Sigmoid colon (tissue), 7 donors: Measurements from ENCODE around the gene CACNG6. TPM values are rescaled to one million over a fixed set of nuclear protein-coding genes. Genes with fewer than 3 reads are reported as not detected.

ENCODE experiments used
- DNase-seq: peaks from one replicate; pipeline ENCODE4 v3.0.0-alpha.2; 2019
- H3K27ac ChIP-seq, 4 donors: fragments of 200-600 bp; sonication (generic); one replicate each; pipeline ENCODE4 v1.5.1; 2016 to 2019; ENCODE audit warnings: mild to moderate bottlenecking in 1 of 4
- H3K27me3 ChIP-seq, 3 donors: fragments of 200-600 bp; sonication (generic); one replicate each; pipeline ENCODE4 v1.5.1; 2019; ENCODE audit warnings: mild to moderate bottlenecking in 1 of 3
- H3K36me3 ChIP-seq, 4 donors: fragments of 200-600 bp; sonication (generic); one replicate each; pipeline ENCODE4 v1.5.1; 2016 to 2019
- H3K4me1 ChIP-seq, 4 donors: fragments of 200-600 bp; sonication (generic); one replicate each; pipeline ENCODE4 v1.5.1; 2017 to 2019
- H3K4me3 ChIP-seq, 4 donors: fragments of 200-600 bp; sonication (generic); one replicate each; pipeline ENCODE4 v1.5.1; 2017 to 2019; ENCODE audit warnings: mild to moderate bottlenecking in 2 of 4, moderate library complexity in 1 of 4
- H3K9me3 ChIP-seq, 4 donors: fragments of 200-600 bp in 3 of 4; sonication (generic) in 3 of 4; one replicate each; pipeline versions ENCODE4 v1.5.1 to v1.6.1; 2013 to 2019
- CTCF ChIP-seq, 4 experiments: fragments of 450-650 bp in 3 of 4; fragments of 200-600 bp in 1 of 4; IDR thresholded peaks; one replicate each; pipeline ENCODE4 v1.5.1; 2016 to 2019; ENCODE audit warnings: antibody characterized with exemption in 4 of 4, mild to moderate bottlenecking in 3 of 4, moderate library complexity in 2 of 4
- EP300 ChIP-seq, 4 donors: sonication (generic); formaldehyde crosslinking; IDR thresholded peaks; one replicate each; pipeline ENCODE4 v1.6.1; 2017; ENCODE audit warnings: antibody characterized with exemption in 4 of 4
- POLR2A ChIP-seq, 2 donors: fragments of 450-650 bp; IDR thresholded peaks; one replicate each; pipeline ENCODE4 v1.6.1; 2016; ENCODE audit warnings: antibody characterized with exemption in 2 of 2, mild to moderate bottlenecking in 2 of 2, moderate library complexity in 2 of 2
- POLR2AphosphoS5 ChIP-seq, 4 donors: sonication (generic); formaldehyde crosslinking; IDR thresholded peaks; one replicate each; pipeline ENCODE4 v1.6.1; 2017; ENCODE audit warnings: antibody characterized with exemption in 4 of 4
- WGBS, 2 donors: extraction: QIAGEN DNeasy Blood & Tissue Kit; methylation state at CpG; one replicate each; pipeline ENCODE4 v1.1.7; 2013; 5-methylcytosine and 5-hydroxymethylcytosine counted together
- intact Hi-C: fragments of 100-400 bp; cut with DNase I; formaldehyde crosslinking; loops from one replicate; pipeline ENCODE4 v1.15.1; 2023
- polyA plus RNA-seq, 3 donors: library from polyadenylated mRNA; stranded (reverse); fragments of 200-250 nt; gene quantifications; one replicate each; pipeline ENCODE4 v1.2.3, GENCODE V29; 2013
- total RNA-seq, 4 donors: library from RNA; depleted of rRNA; stranded (reverse); fragments of >200 nt; gene quantifications; one replicate each; pipeline ENCODE4 v1.1.0, GENCODE V29; 2016
- donor health status: healthy with polysubstance abuse.
- donor health status: Bipolar disorder and iron deficiency.
- donor health status: healthy.

Gene CACNG6
- total and polyA plus RNA-seq, 7 donors, result not detected

GRCh38 chr19:53962887-53963431 is 28.5 kb upstream of the CACNG6 start, which contains the start of gene CACNG8:
TSS of gene CACNG8 (plus strand) at chr19:53962937.
- Histone ChIP-seq H3K27me3 (peaks cover 17 to 94% (median 59%) of the 10 kb centered on the region in 3 donors), H3K27ac (no peak within 1 kb of the TSS), H3K9me3 (no peaks in the 10 kb centered on the region), H3K36me3 (no peaks in the 10 kb centered on the region), H3K4me3 (no peak within 1 kb of the TSS), H3K4me1 (no peaks in the 10 kb centered on the region)
- intact Hi-C loops, result no loop called here
- TF ChIP-seq CTCF (IDR thresholded peaks at IDR 0.05) (no peak), EP300 (IDR thresholded peaks at IDR 0.05) (no peak), POLR2A (IDR thresholded peaks at IDR 0.05) (no peak), POLR2AphosphoS5 (IDR thresholded peaks at IDR 0.05) (no peak)
- 4 to 19% methylated on average over 54 to 55 of the region's 55 CpGs for WGBS, 2 donors
- DNase-seq, result no peak

DNA sequence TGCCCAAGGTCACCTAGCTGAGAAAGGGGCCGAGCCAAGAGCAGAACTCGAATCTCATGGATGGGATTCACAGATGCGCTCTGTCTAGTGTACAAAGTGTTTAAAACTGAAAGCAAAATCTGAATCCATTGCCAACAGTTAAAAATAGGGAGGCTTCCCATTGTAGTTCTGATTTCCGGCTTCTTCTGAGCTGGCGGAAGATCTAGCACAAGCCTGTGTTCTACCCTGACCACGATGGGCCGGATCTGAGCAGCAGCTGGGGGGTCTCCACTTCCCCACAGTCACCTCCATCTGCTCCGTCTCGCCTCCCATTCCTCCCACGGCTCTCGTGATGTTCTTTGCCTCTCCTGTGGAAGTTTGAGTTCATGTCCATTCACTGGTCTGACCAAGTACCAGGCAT is 26.3 kb upstream of the CACNG6 start:
- no peak for TF ChIP-seq POLR2AphosphoS5 (IDR thresholded peaks at IDR 0.05)
- TF ChIP-seq POLR2A (IDR thresholded peaks at IDR 0.05), result no peak
- no peak for TF ChIP-seq EP300 (IDR thresholded peaks at IDR 0.05)
- TF ChIP-seq CTCF (IDR thresholded peaks at IDR 0.05), result no peak
- intact Hi-C loops, result no loop called here
- DNase-seq, result no peak
- Histone ChIP-seq H3K4me1 (no peaks in the 10 kb centered on the region), H3K27me3 (peaks cover 15 to 83% (median 40%) of the 10 kb centered on the region in 3 donors), H3K27ac (no peak overlapping the region), H3K9me3 (no peaks in the 10 kb centered on the region), H3K36me3 (no peaks in the 10 kb centered on the region), H3K4me3 (peak overlapping the region in 1 of 4 donors; percentile 5)
- WGBS, 2 donors, result 67 to 73% methylated on average over 11 of the region's 11 CpGs

- no peak for DNase-seq
- peaks cover 12 to 73% (median 23%) of the 10 kb centered on the region in 3 donors for H3K27me3 ChIP-seq
- no peaks in the 10 kb centered on the region for H3K36me3 ChIP-seq
- H3K9me3 ChIP-seq, result no peaks in the 10 kb centered on the region
- no peak for TF ChIP-seq CTCF (IDR thresholded peaks at IDR 0.05)
- no peak for TF ChIP-seq POLR2A (IDR thresholded peaks at IDR 0.05)
- TF ChIP-seq EP300 (IDR thresholded peaks at IDR 0.05), result no peak
- TF ChIP-seq POLR2AphosphoS5 (IDR thresholded peaks at IDR 0.05), result no peak
- H3K4me3 ChIP-seq, result no peak overlapping the region
- 62 to 69% methylated on average over 7 of the region's 7 CpGs for WGBS, 2 donors
- intact Hi-C loops, result no loop called here
- H3K4me1 ChIP-seq, result no peaks in the 10 kb centered on the region
- H3K27ac ChIP-seq, result no peak overlapping the region
Measured at GRCh38 chr19:53966931-53967330, 24.5 kb upstream of the CACNG6 start.

DNA sequence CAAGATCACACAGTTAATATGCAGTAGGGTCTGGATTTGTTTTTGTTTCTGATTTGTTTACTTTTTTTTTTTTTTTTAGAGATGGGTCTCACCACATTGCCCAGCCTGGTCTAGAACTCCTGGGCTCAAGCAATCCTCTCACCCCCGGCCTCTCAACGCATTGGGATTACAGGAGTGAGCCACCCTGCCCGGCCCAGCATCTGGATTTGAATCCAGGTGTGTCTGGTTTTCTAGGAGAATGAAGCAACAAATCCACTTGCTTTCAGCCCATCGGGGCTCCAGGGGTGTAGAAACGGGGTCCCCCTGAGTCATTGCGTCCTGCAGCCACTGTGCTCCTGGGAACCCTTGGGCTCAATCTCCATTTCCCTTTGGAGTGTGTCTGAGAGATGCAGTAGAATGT is 22.1 kb upstream of the CACNG6 start:
- intact Hi-C loops, result no loop called here
- Histone ChIP-seq H3K4me3 (no peak overlapping the region), H3K36me3 (no peaks in the 10 kb centered on the region), H3K27ac (no peak overlapping the region), H3K4me1 (no peaks in the 10 kb centered on the region), H3K27me3 (peaks cover 0 to 51% (median 9%) of the 10 kb centered on the region in 3 donors), H3K9me3 (no peaks in the 10 kb centered on the region)
- WGBS, 2 donors, result 89 to 92% methylated on average over 6 of the region's 6 CpGs
- TF ChIP-seq EP300 (IDR thresholded peaks at IDR 0.05) (no peak), POLR2AphosphoS5 (IDR thresholded peaks at IDR 0.05) (no peak), POLR2A (IDR thresholded peaks at IDR 0.05) (no peak), CTCF (IDR thresholded peaks at IDR 0.05) (no peak)
- DNase-seq, result no peak

DNA sequence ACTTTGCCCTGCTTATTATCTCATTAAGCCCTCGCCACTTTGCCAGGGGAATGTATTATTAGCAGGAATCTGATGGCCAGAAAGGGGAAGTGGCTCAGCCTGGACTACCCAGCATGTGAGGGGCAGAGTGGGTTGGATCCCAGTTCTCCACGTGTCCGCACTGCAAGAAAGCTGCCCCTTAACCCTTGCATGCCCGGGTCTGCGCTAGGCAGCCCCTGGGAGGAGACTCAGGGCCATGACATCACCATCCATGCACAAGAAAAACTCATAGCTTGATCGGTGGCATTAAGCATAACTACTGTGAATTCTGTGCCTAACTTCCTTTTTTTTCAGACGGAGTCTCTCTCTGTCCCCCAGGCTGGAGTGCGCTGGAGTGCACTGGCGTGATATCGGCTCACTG is 19.8 kb upstream of the CACNG6 start:
- H3K4me1 ChIP-seq, result no peaks in the 10 kb centered on the region
- no peak for TF ChIP-seq POLR2AphosphoS5 (IDR thresholded peaks at IDR 0.05)
- no peak for TF ChIP-seq CTCF (IDR thresholded peaks at IDR 0.05)
- TF ChIP-seq POLR2A (IDR thresholded peaks at IDR 0.05), result no peak
- TF ChIP-seq EP300 (IDR thresholded peaks at IDR 0.05), result no peak
- H3K36me3 ChIP-seq, result no peaks in the 10 kb centered on the region
- no peak overlapping the region for H3K27ac ChIP-seq
- H3K9me3 ChIP-seq, result no peaks in the 10 kb centered on the region
- no peak overlapping the region for H3K4me3 ChIP-seq
- H3K27me3 ChIP-seq, result peaks cover 0 to 48% (median 11%) of the 10 kb centered on the region in 3 donors
- 42 to 65% methylated on average over 10 of the region's 10 CpGs for WGBS, 2 donors
- intact Hi-C loops, result no loop called here
- DNase-seq, result no peak
